GM13976 (cell line): ENCODE measurements around the gene BRD3.
A peak's percentile ranks its signal among the peaks of the same experiment; 100 is the strongest.
"Not testable (repeated sequence)": the region's sequence is repeated elsewhere in the genome, so short reads cannot be mapped to it uniquely, and the experiment has no call there.

ENCODE experiments used
- DNase-seq: peaks from one replicate; pipeline ENCODE4 v3.0.0; 2012; ENCODE audit warnings: low spot score
- CTCF ChIP-seq: IDR thresholded peaks from 2 replicates; pipeline ENCODE4 v1.5.1; 2012; ENCODE audit warnings: borderline replicate concordance, mild to moderate bottlenecking; ENCODE audit not compliant: insufficient read depth; ENCODE audit errors: extremely low read depth, missing control alignments, control extremely low read depth
- in situ Hi-C: fragments of 300-500 bp; cut with MboI; formaldehyde crosslinking; loops from one replicate; pipeline ENCODE4 v1.12.0; 2022; ENCODE audit warnings: low sequenced_read_pairs, mixed read lengths, inconsistent platforms; ENCODE audit not compliant: unreplicated experiment

Gene BRD3

GRCh38 chr9:133991964-133992779 lies 75.7 kb downstream of the BRD3 start, which contains the start of gene VAV2:
TSS of gene VAV2 (minus strand) at chr9:133992324. CDS start at chr9:133992278, 46 bp downstream.
- no peak for TF ChIP-seq CTCF
- DNase-seq: peak; percentile 83
- in situ Hi-C loops: loop anchor here (10.0 kb wide), 1 partner anchor 207 kb away; no protein-coding TSS in a partner anchor

DNA sequence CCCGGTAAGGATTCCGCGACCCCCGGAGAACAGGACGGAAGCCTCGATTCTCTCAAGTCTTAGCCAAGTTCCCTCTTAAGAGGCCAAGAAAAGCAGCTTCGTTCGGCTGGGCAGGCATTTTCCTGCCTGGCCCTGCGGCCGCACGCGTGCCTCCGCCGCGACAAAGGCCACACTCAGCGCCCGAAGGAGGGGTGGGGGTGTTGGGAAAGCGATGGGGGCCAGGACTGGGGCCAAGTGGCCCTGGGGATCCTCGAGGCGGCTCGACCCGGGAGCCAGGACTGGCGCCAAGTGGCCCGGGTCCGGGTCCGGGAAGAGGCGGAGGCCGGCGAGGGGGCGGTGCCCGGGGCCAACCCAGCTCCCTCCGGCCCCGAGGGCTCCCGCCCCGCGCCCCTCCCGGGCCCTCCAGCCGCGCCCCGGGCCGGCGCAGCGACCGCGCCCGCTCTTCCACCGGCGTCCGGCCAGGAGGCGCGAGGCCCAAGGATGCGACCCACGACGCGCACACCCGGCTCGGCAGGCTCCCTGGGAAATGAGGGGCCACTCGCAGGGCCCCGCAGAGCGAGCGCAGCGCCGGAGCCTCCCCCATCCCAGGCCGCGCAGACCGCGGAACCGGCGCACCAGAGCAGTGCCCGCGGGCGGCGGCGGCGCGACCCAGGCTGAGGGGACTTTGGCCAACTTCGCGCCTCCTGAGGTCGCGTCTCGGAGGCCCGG lies 76.5 kb downstream of the BRD3 start:
- TF ChIP-seq CTCF: no peak
- in situ Hi-C loops: loop anchor here (10.0 kb wide), 1 partner anchor 207 kb away; no protein-coding TSS in a partner anchor
- DNase-seq: no peak

DNA sequence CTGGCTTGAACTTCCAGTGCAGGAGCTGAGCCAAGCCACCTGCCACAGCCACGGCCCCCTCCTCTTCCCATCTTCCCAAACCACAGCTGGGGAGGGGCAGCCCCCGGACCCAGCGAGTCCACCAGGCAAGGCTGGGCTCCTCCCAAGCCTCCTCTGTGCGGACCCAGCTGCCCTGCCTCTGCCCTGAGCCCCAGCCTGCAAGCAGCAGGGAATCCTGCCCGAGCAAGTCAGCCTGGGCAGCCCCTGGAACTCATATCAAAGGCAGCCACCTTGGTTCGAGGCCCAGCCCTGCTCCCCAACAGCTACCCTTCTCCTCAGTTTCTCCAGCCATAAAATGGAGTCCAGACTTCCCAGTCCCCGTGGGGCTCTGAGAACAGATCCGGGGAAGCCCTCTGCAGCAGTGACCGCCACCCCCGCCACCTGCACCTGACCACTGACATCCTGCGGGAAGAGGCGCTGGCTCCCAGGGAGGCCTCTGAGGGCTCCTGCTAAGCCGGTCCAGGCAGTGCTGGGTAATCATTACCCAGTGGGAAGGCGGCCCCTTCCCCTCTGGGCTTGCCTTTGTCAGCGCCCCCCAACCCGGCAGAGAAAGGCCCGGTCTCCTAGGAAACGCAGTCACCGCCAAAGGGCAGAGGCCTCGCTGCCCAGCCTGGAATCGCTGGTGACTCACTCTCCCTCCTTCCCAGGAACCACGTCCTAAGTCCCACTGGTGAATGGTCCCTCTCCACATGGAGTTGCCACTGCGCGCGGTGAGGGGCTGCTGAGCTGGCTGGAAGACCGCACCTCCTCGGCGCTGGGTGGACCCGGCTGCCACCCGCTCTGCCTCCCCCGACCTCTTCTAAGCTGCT lies 77.2 kb downstream of the BRD3 start:
- in situ Hi-C loops: loop anchor here (10.0 kb wide), 1 partner anchor 206 kb away; no protein-coding TSS in a partner anchor
- no peak for DNase-seq
- TF ChIP-seq CTCF: no peak

- TF ChIP-seq CTCF: no peak
- DNase-seq: no peak
- in situ Hi-C loops: loop anchor here (10.0 kb wide), 1 partner anchor 205 kb away; no protein-coding TSS in a partner anchor
Measured at GRCh38 chr9:133989625-133990365, 78.0 kb downstream of the BRD3 start.

DNA sequence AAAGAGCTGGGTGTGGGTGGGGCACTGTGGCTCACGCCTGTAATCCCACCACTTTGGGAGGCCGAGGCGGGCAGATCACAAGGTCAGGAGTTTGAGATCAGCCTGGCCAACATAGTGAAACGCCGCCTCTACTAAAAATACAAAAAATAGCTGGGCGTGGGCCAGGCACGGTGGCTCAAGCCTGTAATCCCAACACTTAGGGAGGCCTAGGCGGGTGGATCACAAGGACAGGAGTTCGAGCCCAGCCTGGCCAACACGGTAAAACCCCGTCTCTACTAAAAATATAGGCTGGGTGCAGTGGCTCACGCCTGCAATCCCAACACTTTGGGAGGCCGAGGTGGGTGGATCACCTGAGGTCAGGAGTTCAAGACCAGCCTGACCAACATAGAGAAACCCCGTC lies 79.1 kb downstream of the BRD3 start:
- in situ Hi-C loops, DNase-seq: not testable (repeated sequence)

- no peak for TF ChIP-seq CTCF
- in situ Hi-C loops: no loop called here
- DNase-seq: no peak
Measured at GRCh38 chr9:133987946-133988665, 79.7 kb downstream of the BRD3 start.
